GM19397 (cell line): Measurements from ENCODE around the gene PRRC2A.
"Not testable (repeated sequence)": the region's sequence is repeated elsewhere in the genome, so short reads cannot be mapped to it uniquely, and the experiment has no call there.

Source experiments
- ATAC-seq: cut with Tn5 transposase; IDR thresholded peaks from one replicate; pipeline ENCODE4 v1.9.1; 2021; ENCODE audit warnings: mild to moderate bottlenecking, moderate library complexity; ENCODE audit not compliant: unreplicated experiment

PRRC2A gene

GRCh38 chr6:31585491-31585890 lies 35.0 kb upstream of the PRRC2A start:
- ATAC-seq = no peak

- ATAC-seq = no peak
These were observed 34.5 kb upstream of the PRRC2A start, which contains the start of gene LST1 for GRCh38 chr6:31586008-31586407. Gene LST1 (plus strand): TSS chr6:31586277. CDS start chr6:31587300, 1,023 bp downstream.

- ATAC-seq = no peak
These were observed 33.8 kb upstream of the PRRC2A start for GRCh38 chr6:31586599-31587281.

GRCh38 chr6:31587791-31588777 lies 32.4 kb upstream of the PRRC2A start:
- ATAC-seq = no peak

GRCh38 chr6:31588871-31589650 lies 31.5 kb upstream of the PRRC2A start:
- no peak for ATAC-seq

GRCh38 chr6:31590691-31591090 lies 29.8 kb upstream of the PRRC2A start:
- ATAC-seq = not testable (repeated sequence)

GRCh38 chr6:31592396-31592771 lies 28.1 kb upstream of the PRRC2A start:
- no peak for ATAC-seq

GRCh38 chr6:31597006-31597405 lies 23.5 kb upstream of the PRRC2A start:
- no peak for ATAC-seq

GRCh38 chr6:31607317-31607716 lies 13.2 kb upstream of the PRRC2A start:
- ATAC-seq = no peak

- ATAC-seq = no peak
These were observed 10.8 kb upstream of the PRRC2A start for GRCh38 chr6:31609519-31610406.

GRCh38 chr6:31610968-31611367 lies 9.5 kb upstream of the PRRC2A start:
- no peak for ATAC-seq

GRCh38 chr6:31614075-31614619 lies 6.4 kb upstream of the PRRC2A start:
- ATAC-seq = no peak

GRCh38 chr6:31614684-31615578 lies 5.6 kb upstream of the PRRC2A start, which contains the start of gene AIF1:
Gene AIF1 (plus strand): TSS chr6:31615234. CDS start chr6:31615330, 96 bp downstream.
- ATAC-seq = no peak

- ATAC-seq = no peak
These were observed 4.8 kb upstream of the PRRC2A start for GRCh38 chr6:31615748-31616147.

GRCh38 chr6:31617010-31617409 lies 3.5 kb upstream of the PRRC2A start:
- no peak for ATAC-seq

- peak; percentile 81 for ATAC-seq
These were observed 520 bp upstream of the PRRC2A start for GRCh38 chr6:31619805-31620585.

GRCh38 chr6:31621320-31621939 lies 915 bp downstream of the PRRC2A start:
- ATAC-seq = no peak
